GM12873 (cell line): ENCODE data around the gene NR4A2.

Experiments
- CTCF ChIP-seq: IDR thresholded peaks from 2 replicates; pipeline ENCODE4 v1.5.1; 2012; ENCODE audit warnings: low read depth, mild to moderate bottlenecking, moderate library complexity, low read length, control low read depth; ENCODE audit not compliant: insufficient read depth; ENCODE audit errors: missing control alignments

Gene NR4A2

GRCh38 chr2:156294945-156295580, 37.5 kb downstream of the NR4A2 start:
- no peak for TF ChIP-seq CTCF

GRCh38 chr2:156279446-156280150, 52.9 kb downstream of the NR4A2 start:
- no peak for TF ChIP-seq CTCF
